OCI-LY1 (cell line): Measurements from ENCODE around the gene CORIN.

Experiments used
- EZH2 ChIP-seq: fragments of 200-600 bp; sonication (generic), shearing (Covaris generic); IDR thresholded peaks from 2 replicates; pipeline ENCODE4 v1.8.0; 2017; ENCODE audit warnings: borderline replicate concordance, mixed run types, mild to moderate bottlenecking, antibody characterized with exemption, low read length, moderate library complexity, mixed read lengths
- TF ChIP-seq, protein P1 (sequence below): fragments of 200-600 bp; sonication (generic), shearing (Covaris generic); IDR thresholded peaks from 2 replicates; pipeline ENCODE4 v1.5.1; 2017; ENCODE audit warnings: mild to moderate bottlenecking, antibody characterized with exemption, low read length, moderate library complexity, mixed read lengths

DNA sequence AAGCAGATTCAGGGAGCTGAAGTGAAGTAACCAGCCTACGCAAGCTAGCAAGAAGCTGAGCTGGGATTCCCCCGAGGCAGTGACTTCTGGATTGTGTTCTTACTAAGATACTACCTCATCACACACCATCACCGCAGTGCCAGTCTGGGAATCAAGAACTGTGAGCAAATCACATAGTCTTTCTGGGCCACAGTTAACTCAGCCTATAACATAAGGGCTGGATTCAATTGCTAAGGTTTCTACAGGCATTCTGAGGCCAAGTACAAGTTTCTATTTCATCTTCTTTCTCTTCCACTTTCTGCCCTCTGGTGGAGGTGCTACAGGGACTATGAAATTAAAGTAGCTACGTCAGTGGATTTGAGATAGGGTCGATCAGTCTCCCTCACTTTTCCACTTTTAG lies 1.4 kb upstream of the CORIN start:
- TF ChIP-seq, protein P1, sequence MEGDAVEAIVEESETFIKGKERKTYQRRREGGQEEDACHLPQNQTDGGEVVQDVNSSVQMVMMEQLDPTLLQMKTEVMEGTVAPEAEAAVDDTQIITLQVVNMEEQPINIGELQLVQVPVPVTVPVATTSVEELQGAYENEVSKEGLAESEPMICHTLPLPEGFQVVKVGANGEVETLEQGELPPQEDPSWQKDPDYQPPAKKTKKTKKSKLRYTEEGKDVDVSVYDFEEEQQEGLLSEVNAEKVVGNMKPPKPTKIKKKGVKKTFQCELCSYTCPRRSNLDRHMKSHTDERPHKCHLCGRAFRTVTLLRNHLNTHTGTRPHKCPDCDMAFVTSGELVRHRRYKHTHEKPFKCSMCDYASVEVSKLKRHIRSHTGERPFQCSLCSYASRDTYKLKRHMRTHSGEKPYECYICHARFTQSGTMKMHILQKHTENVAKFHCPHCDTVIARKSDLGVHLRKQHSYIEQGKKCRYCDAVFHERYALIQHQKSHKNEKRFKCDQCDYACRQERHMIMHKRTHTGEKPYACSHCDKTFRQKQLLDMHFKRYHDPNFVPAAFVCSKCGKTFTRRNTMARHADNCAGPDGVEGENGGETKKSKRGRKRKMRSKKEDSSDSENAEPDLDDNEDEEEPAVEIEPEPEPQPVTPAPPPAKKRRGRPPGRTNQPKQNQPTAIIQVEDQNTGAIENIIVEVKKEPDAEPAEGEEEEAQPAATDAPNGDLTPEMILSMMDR: peak; percentile 45; the same call in 1 of the 2 replicates
- no peak for TF ChIP-seq EZH2
